H9 (cell line): ENCODE data around the gene KLF16. TPM values are rescaled to one million over a fixed set of nuclear protein-coding genes. Genes with fewer than 3 reads are reported as not detected.

Experiments used
- DNase-seq: peaks from one replicate; pipeline ENCODE4 v3.0.0-alpha.2; 2017
- H2AFZ ChIP-seq: one replicate; pipeline ENCODE4 v1.6.1; 2013; ENCODE audit warnings: mild to moderate bottlenecking, low read length, control low read depth, moderate library complexity
- H2AK5ac ChIP-seq: 2 replicates; pipeline ENCODE4 v1.6.1; 2013; ENCODE audit warnings: low read length, control low read depth, mixed read lengths; ENCODE audit not compliant: insufficient read length
- H2BK120ac ChIP-seq: one replicate; pipeline ENCODE4 v1.6.1; 2013; ENCODE audit warnings: low read depth, mild to moderate bottlenecking, low read length, control low read depth, inconsistent platforms; ENCODE audit not compliant: poor library complexity, severe bottlenecking
- H2BK12ac ChIP-seq: 2 replicates; pipeline ENCODE4 v1.6.1; 2013; ENCODE audit warnings: low read length, control low read depth, mixed read lengths, low read depth; ENCODE audit not compliant: insufficient read length
- H2BK15ac ChIP-seq: 2 replicates; pipeline ENCODE4 v1.6.1; 2013; ENCODE audit warnings: low read depth, low read length, control low read depth
- H2BK20ac ChIP-seq: one replicate; pipeline ENCODE4 v1.6.1; 2013; ENCODE audit warnings: low read depth, mild to moderate bottlenecking, low read length, control low read depth, inconsistent platforms; ENCODE audit not compliant: poor library complexity, severe bottlenecking
- H2BK5ac ChIP-seq: 2 replicates; pipeline ENCODE4 v1.6.1; 2013; ENCODE audit warnings: low read length, control low read depth, mixed read lengths; ENCODE audit not compliant: insufficient read length
- H3K14ac ChIP-seq: 2 replicates; pipeline ENCODE4 v1.6.1; 2013; ENCODE audit warnings: low read length, control low read depth; ENCODE audit not compliant: insufficient read depth
- H3K18ac ChIP-seq: 2 replicates; pipeline ENCODE4 v1.6.1; 2013; ENCODE audit warnings: low read depth, mild to moderate bottlenecking, mixed read lengths, low read length, control low read depth; ENCODE audit not compliant: insufficient read length
- H3K23ac ChIP-seq: 2 replicates; pipeline ENCODE4 v1.6.1; 2013; ENCODE audit warnings: low read length, control low read depth, mixed read lengths, low read depth; ENCODE audit not compliant: insufficient read length
- H3K23me2 ChIP-seq: 2 replicates; pipeline ENCODE4 v1.6.1; 2013; ENCODE audit warnings: low read depth, mild to moderate bottlenecking, mixed read lengths, low read length, control low read depth; ENCODE audit not compliant: insufficient read length, poor library complexity, severe bottlenecking
- H3K27ac ChIP-seq: 2 replicates; pipeline ENCODE4 v1.5.1; 2013; ENCODE audit warnings: low read length, control low read depth, mixed read lengths, low read depth; ENCODE audit not compliant: insufficient read length
- H3K27me3 ChIP-seq: 2 replicates; pipeline ENCODE4 v1.6.1; 2013; ENCODE audit warnings: low read length, control low read depth, inconsistent platforms; ENCODE audit not compliant: insufficient read depth
- H3K4ac ChIP-seq: 2 replicates; pipeline ENCODE4 v1.6.1; 2013; ENCODE audit warnings: low read depth, mild to moderate bottlenecking, control low read depth, inconsistent platforms, low read length, moderate library complexity
- H3K4me1 ChIP-seq: 2 replicates; pipeline ENCODE4 v1.6.1; 2013; ENCODE audit warnings: low read length, control low read depth, inconsistent platforms; ENCODE audit not compliant: insufficient read depth
- H3K4me2 ChIP-seq: 2 replicates; pipeline ENCODE4 v1.6.1; 2013; ENCODE audit warnings: low read length, control low read depth, mixed read lengths; ENCODE audit not compliant: insufficient read length, insufficient read depth
- H3K56ac ChIP-seq: 2 replicates; pipeline ENCODE4 v1.6.1; 2013; ENCODE audit warnings: low read depth, mild to moderate bottlenecking, mixed read lengths, low read length, control low read depth; ENCODE audit not compliant: insufficient read length
- H3K79me1 ChIP-seq: 2 replicates; pipeline ENCODE4 v1.6.1; 2013; ENCODE audit warnings: low read depth, mild to moderate bottlenecking, moderate library complexity, low read length, control low read depth, inconsistent platforms; ENCODE audit not compliant: insufficient read depth, poor library complexity, severe bottlenecking
- H3K79me2 ChIP-seq: 2 replicates; pipeline ENCODE4 v1.6.1; 2013; ENCODE audit warnings: low read length, control low read depth, inconsistent platforms; ENCODE audit not compliant: insufficient read depth
- H3K9ac ChIP-seq: 2 replicates; pipeline ENCODE4 v1.6.1; 2013; ENCODE audit warnings: low read length, control low read depth, mixed read lengths; ENCODE audit not compliant: insufficient read length; ENCODE audit errors: extremely low read depth
- H3K9me3 ChIP-seq: one replicate; pipeline ENCODE4 v1.6.1; 2013; ENCODE audit warnings: low read depth, low read length, inconsistent platforms; ENCODE audit not compliant: control insufficient read depth
- H3T11ph ChIP-seq: one replicate; pipeline ENCODE4 v1.6.1; 2013; ENCODE audit warnings: mild to moderate bottlenecking, low read length, control low read depth, inconsistent platforms
- H4K20me1 ChIP-seq: one replicate; pipeline ENCODE4 v1.6.1; 2013; ENCODE audit not compliant: control insufficient read depth, insufficient read length, insufficient read depth
- H4K5ac ChIP-seq: 2 replicates; pipeline ENCODE4 v1.6.1; 2013; ENCODE audit warnings: low read depth, mild to moderate bottlenecking, mixed read lengths, low read length, control low read depth; ENCODE audit not compliant: insufficient read length
- H4K8ac ChIP-seq: replicated peaks from 2 replicates; pipeline ENCODE4 v1.6.1; 2013; ENCODE audit warnings: low read length, control low read depth, mixed read lengths, low read depth; ENCODE audit not compliant: insufficient read length
- H4K91ac ChIP-seq: 2 replicates; pipeline ENCODE4 v1.6.1; 2013; ENCODE audit warnings: low read depth, mild to moderate bottlenecking, moderate library complexity, mixed read lengths, low read length, control low read depth; ENCODE audit not compliant: insufficient read length
- H3K27ac Mint-ChIP-seq, 3 experiments: 2 replicates in 2 of 3; 3 replicates in 1 of 3; pipeline ENCODE4 v1.8.0; 2020 to 2021; ENCODE audit warnings: mixed read lengths in 3 of 3, mild to moderate bottlenecking in 1 of 3, moderate library complexity in 1 of 3
- H3K27me3 Mint-ChIP-seq: 2 replicates; pipeline ENCODE4 v1.8.0; 2021; ENCODE audit warnings: low read depth, mild to moderate bottlenecking, moderate library complexity, mixed read lengths
- H3K36me3 Mint-ChIP-seq, 3 experiments: 2 replicates in 2 of 3; 3 replicates in 1 of 3; pipeline ENCODE4 v1.8.0; 2020 to 2021; ENCODE audit warnings: low read depth in 3 of 3, mixed read lengths in 3 of 3; ENCODE audit not compliant: insufficient read depth in 1 of 3
- H3K4me1 Mint-ChIP-seq, 2 experiments: 2 replicates each; pipeline ENCODE4 v1.8.0; 2020; ENCODE audit warnings: mixed read lengths in 2 of 2
- H3K4me3 Mint-ChIP-seq, 2 experiments: 2 replicates in 1 of 2; 3 replicates in 1 of 2; pipeline ENCODE4 v1.8.0; 2020 to 2021; ENCODE audit warnings: mild to moderate bottlenecking in 2 of 2, mixed read lengths in 2 of 2, moderate library complexity in 1 of 2
- H3K9me3 Mint-ChIP-seq, 2 experiments: 2 replicates in 1 of 2; 3 replicates in 1 of 2; pipeline ENCODE4 v1.8.0; 2020; ENCODE audit warnings: mild to moderate bottlenecking in 2 of 2, mixed read lengths in 2 of 2, moderate library complexity in 1 of 2
- CTCF ChIP-seq: fragments of 200-600 bp; sonication (generic); conservative IDR thresholded peaks from 3 replicates; pipeline ENCODE4 v1.8.0; 2021; ENCODE audit warnings: antibody characterized with exemption, mild to moderate bottlenecking
- WGBS: extraction: QIAGEN DNeasy Blood & Tissue Kit; methylation state at CpG from one replicate; pipeline ENCODE4 v1.1.7; 2013; ENCODE audit warnings: missing lambda C conversion rate, low lambda C conversion rate, mixed read lengths; ENCODE audit not compliant: insufficient read length; ENCODE audit errors: extremely low coverage; 5-methylcytosine and 5-hydroxymethylcytosine counted together
- total RNA-seq: library from RNA; stranded (reverse); gene quantifications from 2 replicates; pipeline ENCODE4 v1.2.1, GENCODE V29; 2021

KLF16 gene
- total RNA-seq, 1 experiment from 2014 or later = 66.8 TPM

GRCh38 chr19:1884291-1884718 lies 20.9 kb upstream of the KLF16 start:
- peak overlapping the region; percentile 51; the same call in 1 of the 2 replicates for H3K14ac ChIP-seq
- DNase-seq = no peak
- peaks cover 23% of the 10 kb centered on the region for H3K79me1 ChIP-seq
- H3K9me3 ChIP-seq = no peaks in the 10 kb centered on the region
- H3T11ph ChIP-seq = no peak overlapping the region
- no peak overlapping the region for H3K4ac ChIP-seq
- no peak for TF ChIP-seq CTCF
- H3K23me2 ChIP-seq = peaks cover 9% of the 10 kb centered on the region
- H2BK15ac ChIP-seq = no peak overlapping the region
- peaks cover 12% of the 10 kb centered on the region; the same call in 1 of the 2 replicates for H3K79me2 ChIP-seq
- H3K27me3 ChIP-seq = no peaks in the 10 kb centered on the region
- Mint-ChIP-seq H3K36me3 (0 out of 7 replicates have a peak, but pooled peaks cover 0 to 4% (median 0%) of the 10 kb centered on the region in 3 experiments), H3K4me3 (peak overlapping the region; percentile 91 to 95), H3K9me3 (no peaks in the 10 kb centered on the region; a peak in 1 of 5 replicates), H3K27ac (peak overlapping the region in 1 of 3 experiments; percentile 65; a peak in 4 of 7 replicates), H3K4me1 (peaks cover 33 to 34% of the 10 kb centered on the region in 2 experiments), H3K27me3 (peaks cover 2% of the 10 kb centered on the region; the same call in 1 of the 2 replicates)
- peaks cover 11% of the 10 kb centered on the region; the same call in 1 of the 2 replicates for H3K4me1 ChIP-seq
- H3K27ac ChIP-seq = no peak overlapping the region
- peak overlapping the region; percentile 66 for H3K9ac ChIP-seq
- H2AFZ ChIP-seq = no peak overlapping the region
- H2AK5ac ChIP-seq = no peak overlapping the region
- peak overlapping the region; percentile 63 for H4K91ac ChIP-seq
- no CpG with 5 or more reads among the region's 11 CpGs for WGBS
- no peak overlapping the region for H2BK20ac ChIP-seq
- no peak overlapping the region for H3K18ac ChIP-seq
- H2BK120ac ChIP-seq = no peak overlapping the region
- no peak overlapping the region for H2BK12ac ChIP-seq
- H3K4me2 ChIP-seq = peak overlapping the region; percentile 74
- no peaks in the 10 kb centered on the region for H4K20me1 ChIP-seq
- no peak overlapping the region for H3K56ac ChIP-seq
- no peak overlapping the region for H4K5ac ChIP-seq
- no peak overlapping the region for H2BK5ac ChIP-seq
- no peak overlapping the region for H3K23ac ChIP-seq
- no peak overlapping the region for H4K8ac ChIP-seq
